Heart right ventricle (tissue), 16 donors: ENCODE results near the gene ZNHIT3. TPM values are rescaled to one million over a fixed set of nuclear protein-coding genes. Genes with fewer than 3 reads are reported as not detected.

Experiments used
- ATAC-seq, 8 donors: fragments of 200-7000 bp; cut with Tn5 transposase; one replicate each; pipeline ENCODE4 v1.9.1; 2020; ENCODE audit warnings: mild to moderate bottlenecking in 8 of 8, moderate library complexity in 8 of 8, moderate number of reproducible peaks in 1 of 8
- DNase-seq, 2 donors: peaks; one replicate each; pipeline ENCODE4 v3.0.0-alpha.2; 2020
- H3K27ac ChIP-seq, 10 donors: fragments of 200-600 bp; sonication (generic) in 2 of 10; one replicate each; pipeline versions ENCODE4 v1.5.0 to v1.8.0; 2020 to 2022; ENCODE audit warnings: mild to moderate bottlenecking in 3 of 10
- H3K27me3 ChIP-seq, 7 donors: fragments of 200-600 bp; one replicate each; pipeline ENCODE4 v1.8.0; 2021 to 2022; ENCODE audit warnings: mild to moderate bottlenecking in 2 of 7
- H3K36me3 ChIP-seq, 9 donors: fragments of 200-600 bp; sonication (generic) in 1 of 9; one replicate each; pipeline versions ENCODE4 v1.5.0 to v1.8.0; 2020 to 2022; ENCODE audit warnings: mild to moderate bottlenecking in 2 of 9
- H3K4me1 ChIP-seq, 9 donors: fragments of 200-600 bp; sonication (generic) in 1 of 9; one replicate each; pipeline versions ENCODE4 v1.5.0 to v1.8.0; 2020 to 2022; ENCODE audit warnings: mild to moderate bottlenecking in 4 of 9
- H3K4me3 ChIP-seq, 10 donors: fragments of 200-600 bp; sonication (generic) in 2 of 10; one replicate each; pipeline versions ENCODE4 v1.5.0 to v1.8.0; 2020 to 2022; ENCODE audit warnings: mild to moderate bottlenecking in 7 of 10, moderate library complexity in 2 of 10
- H3K9me3 ChIP-seq, 11 donors: fragments of 200-600 bp in 10 of 11; sonication (generic) in 2 of 11; one replicate each; pipeline versions ENCODE4 v1.5.0 to v1.8.0; 2013 to 2022; ENCODE audit warnings: mild to moderate bottlenecking in 2 of 11, control low read depth in 1 of 11, moderate library complexity in 1 of 11
- CTCF ChIP-seq, 9 donors: fragments of 200-600 bp; sonication (generic) in 2 of 9; IDR thresholded peaks; one replicate each; pipeline versions ENCODE4 v1.5.0 to v1.8.0; 2021 to 2022; ENCODE audit warnings: antibody characterized with exemption in 9 of 9, mild to moderate bottlenecking in 5 of 9, moderate library complexity in 1 of 9
- whole genome bisulfite sequencing, 2 donors: extraction: QIAGEN DNeasy Blood & Tissue Kit; methylation state at CpG; one replicate each; pipeline ENCODE4 v1.1.7; 2013; ENCODE audit warnings: inconsistent platforms in 1 of 2; 5-methylcytosine and 5-hydroxymethylcytosine counted together
- intact Hi-C, 10 donors: fragments of 100-400 bp; cut with DNase I; formaldehyde crosslinking; loops; one replicate each; pipeline versions ENCODE4 v1.11.1 to v1.14.2; 2022
- polyA plus RNA-seq, 2 donors: library from polyadenylated mRNA; stranded (reverse); fragments of 200-250 nt; gene quantifications; one replicate each; pipeline ENCODE4 v1.2.3, GENCODE V29; 2013
- total RNA-seq, 10 donors: library from RNA; stranded (reverse); fragmentation: NEBNext Ultra II Directional in 3 of 10; extraction: Animal tissue kit (Norgen Biotek cat#: 25700) in 3 of 10; gene quantifications; one replicate each; pipeline versions ENCODE4 v1.2.1 to v1.2.4, GENCODE V29; 2021 to 2023
- donor health status: Arrhythmogenic right ventricular cardiomyopathy.
- donor health status: ischemic (EF 13 %, LVEDD 7.1; RV severe dilation, severe dysfunction).
- donor health status: healthy with polysubstance abuse.
- donor health status: DM: no; HTN: yes; CAD: no.
- donor health status: DM: no; HTN: no; CAD: no.
- donor health status: ischemic (EF 25% LVEDD 6.9; RV normal size, moderate dysfunction).
- donor health status: ischemic (EF 25% LVEDD 5.7; RV mildly dilated, moderate dysfunction).
- donor health status: healthy.
- donor health status: DM: yes; HTN: yes; CAD: no.
- donor health status: Ischemic cardiomyopathy.
- donor health status: ischemic (EF 35%, LVEDD 5.7; RV mildly dilated, moderate dysfunction).
- donor health status: nonischemic (EF 11% LVEDD 7.7; RV severe dilation, severe dysfunction).
- donor health status: DM: yes; HTN: yes; CAD: no.
- donor health status: PGD.
- donor health status: ischemic (EF 29% LVEDD 5.4; RV normal size, mild dysfunction).
- donor health status: nonischemic (EF 23%, LVEDD 6.1; RV moderate dilation, normal function).

Gene ZNHIT3
- total and polyA plus RNA-seq, 12 donors, result 12.0 to 34.0 (median 23.0) TPM

- intact Hi-C loops, result no loop called here
- Histone ChIP-seq H3K27ac (no peak overlapping the region), H3K9me3 (no peaks in the 10 kb centered on the region), H3K4me1 (peaks cover 0 to 26% (median 6%) of the 10 kb centered on the region in 9 donors), H3K4me3 (no peak overlapping the region), H3K27me3 (no peaks in the 10 kb centered on the region), H3K36me3 (peaks cover 0 to 98% (median 16%) of the 10 kb centered on the region in 9 donors)
- no peak for TF ChIP-seq CTCF (IDR thresholded peaks at IDR 0.05)
- ATAC-seq (no peak), DNase-seq (no peak)
- WGBS, 2 donors, result 85 to 91% methylated on average over 6 of the region's 6 CpGs
Observed at GRCh38 chr17:36501963-36502362, 15.5 kb downstream of the ZNHIT3 start.

GRCh38 chr17:36503456-36504155 is 17.1 kb downstream of the ZNHIT3 start:
- Histone ChIP-seq H3K4me3 (no peak overlapping the region), H3K27ac (peak overlapping the region in 2 of 10 donors; percentile 19 to 21), H3K4me1 (peaks cover 0 to 26% (median 6%) of the 10 kb centered on the region in 9 donors), H3K36me3 (peaks cover 0 to 97% (median 5%) of the 10 kb centered on the region in 9 donors), H3K27me3 (no peaks in the 10 kb centered on the region), H3K9me3 (no peaks in the 10 kb centered on the region)
- ATAC-seq, result peak; percentile 27 to 91 (median 75)
- TF ChIP-seq CTCF (IDR thresholded peaks at IDR 0.05), result no peak
- intact Hi-C loops, result no loop called here
- WGBS, 2 donors, result 59 to 61% methylated on average over 7 of the region's 7 CpGs
- peak in 1 of 2 donors; percentile 49 for DNase-seq

- Histone ChIP-seq H3K27ac (no peak overlapping the region), H3K4me3 (no peak overlapping the region)
- ATAC-seq, result peak in 1 of 8 donors; percentile 38
Observed at GRCh38 chr17:36504156-36504545, 17.7 kb downstream of the ZNHIT3 start.

GRCh38 chr17:36505171-36505570 is 18.7 kb downstream of the ZNHIT3 start:
- intact Hi-C loops, result loop anchor here in 1 of 10 donors (5.0 kb wide), 1 partner anchor 357 kb away; no protein-coding TSS in a partner anchor
- Histone ChIP-seq H3K9me3 (no peaks in the 10 kb centered on the region), H3K36me3 (peaks cover 0 to 98% (median 5%) of the 10 kb centered on the region in 9 donors), H3K27ac (no peak overlapping the region), H3K4me1 (peaks cover 0 to 16% (median 6%) of the 10 kb centered on the region in 9 donors), H3K4me3 (no peak overlapping the region), H3K27me3 (no peaks in the 10 kb centered on the region)
- 91 to 95% methylated on average over 8 of the region's 8 CpGs for WGBS, 2 donors
- TF ChIP-seq CTCF (IDR thresholded peaks at IDR 0.05), result no peak
- ATAC-seq (no peak), DNase-seq (no peak)

More at GRCh38 chr17:36504156-36504545, 17.7 kb downstream of the ZNHIT3 start:
- no peaks in the 10 kb centered on the region for H3K27me3 ChIP-seq
- intact Hi-C loops, result no loop called here
- H3K9me3 ChIP-seq, result no peaks in the 10 kb centered on the region
- no peak for TF ChIP-seq CTCF (IDR thresholded peaks at IDR 0.05)
- WGBS, 2 donors, result 86 to 92% methylated on average over 5 of the region's 5 CpGs
- H3K4me1 ChIP-seq, result peaks cover 0 to 22% (median 6%) of the 10 kb centered on the region in 9 donors
- DNase-seq, result no peak
- H3K36me3 ChIP-seq, result peaks cover 0 to 97% (median 5%) of the 10 kb centered on the region in 9 donors
